ENCODE data around the gene ERMAP.
"Not testable (repeated sequence)": the region's sequence is repeated elsewhere in the genome, so short reads cannot be mapped to it uniquely, and the experiment has no call there.

Gene ERMAP

GRCh38 chr1:42851420-42851819 lies 34.5 kb downstream of the ERMAP start:
- no peak for DNase-seq (ENCODE audit: low spot score)
- in situ Hi-C loops (cut with MboI; ENCODE audit: low sequenced_read_pairs, unreplicated experiment): no loop called here
- no peak for TF ChIP-seq CTCF (IDR thresholded peaks at IDR 0.05; ENCODE audit: borderline replicate concordance, control extremely low read depth, extremely low read depth, insufficient read depth, missing control alignments)

GRCh38 chr1:42851960-42852607 lies 35.2 kb downstream of the ERMAP start:
- TF ChIP-seq CTCF (IDR thresholded peaks at IDR 0.05; ENCODE audit: borderline replicate concordance, control extremely low read depth, extremely low read depth, insufficient read depth, missing control alignments): no peak
- no peak for DNase-seq (ENCODE audit: low spot score)
- in situ Hi-C loops (cut with MboI; ENCODE audit: low sequenced_read_pairs, unreplicated experiment): no loop called here

- in situ Hi-C loops (cut with MboI; ENCODE audit: low sequenced_read_pairs, unreplicated experiment): no loop called here
- TF ChIP-seq CTCF (IDR thresholded peaks at IDR 0.05; ENCODE audit: borderline replicate concordance, control extremely low read depth, extremely low read depth, insufficient read depth, missing control alignments): no peak
- DNase-seq (ENCODE audit: low spot score): no peak
These were observed 35.7 kb downstream of the ERMAP start for GRCh38 chr1:42852608-42852980.

GRCh38 chr1:42853116-42853884 lies 36.4 kb downstream of the ERMAP start:
- in situ Hi-C loops (cut with MboI; ENCODE audit: low sequenced_read_pairs, unreplicated experiment): no loop called here
- TF ChIP-seq CTCF (IDR thresholded peaks at IDR 0.05; ENCODE audit: borderline replicate concordance, control extremely low read depth, extremely low read depth, insufficient read depth, missing control alignments): no peak
- no peak for DNase-seq (ENCODE audit: low spot score)

- DNase-seq (ENCODE audit: low spot score); in situ Hi-C loops (cut with MboI; ENCODE audit: low sequenced_read_pairs, unreplicated experiment): not testable (repeated sequence)
These were observed 39.6 kb downstream of the ERMAP start for GRCh38 chr1:42856554-42856953.

GRCh38 chr1:42859366-42859765 lies 42.4 kb downstream of the ERMAP start:
- DNase-seq (ENCODE audit: low spot score); in situ Hi-C loops (cut with MboI; ENCODE audit: low sequenced_read_pairs, unreplicated experiment): not testable (repeated sequence)

GRCh38 chr1:42860339-42861013 lies 43.6 kb downstream of the ERMAP start:
- DNase-seq (ENCODE audit: low spot score): no peak
- no peak for TF ChIP-seq CTCF (IDR thresholded peaks at IDR 0.05; ENCODE audit: borderline replicate concordance, control extremely low read depth, extremely low read depth, insufficient read depth, missing control alignments)
- in situ Hi-C loops (cut with MboI; ENCODE audit: low sequenced_read_pairs, unreplicated experiment): no loop called here
